Breast epithelium (tissue), 4 donors: ENCODE results near the gene KCTD15. TPM values are rescaled to one million over a fixed set of nuclear protein-coding genes. Genes with fewer than 3 reads are reported as not detected.

ENCODE experiments used
- DNase-seq, 2 donors: peaks; one replicate each; pipeline ENCODE4 v3.0.0-alpha.2; 2019; ENCODE audit warnings: low spot score in 2 of 2
- H3K27ac ChIP-seq, 2 donors: fragments of 200-600 bp; sonication (generic) in 1 of 2; one replicate each; pipeline ENCODE4 v1.5.1; 2016 to 2019; ENCODE audit warnings: mild to moderate bottlenecking in 1 of 2
- H3K27me3 ChIP-seq, 2 donors: fragments of 200-600 bp; sonication (generic) in 1 of 2; one replicate each; pipeline versions ENCODE4 v1.5.1 to v1.6.0; 2017 to 2019; ENCODE audit warnings: control low read depth in 1 of 2, mild to moderate bottlenecking in 1 of 2
- H3K36me3 ChIP-seq: fragments of 200-600 bp; one replicate; pipeline ENCODE4 v1.5.1; 2019
- H3K4me1 ChIP-seq, 2 donors: fragments of 200-600 bp; sonication (generic); one replicate each; pipeline ENCODE4 v1.5.1; 2016 to 2019; ENCODE audit warnings: control low read depth in 1 of 2
- H3K4me3 ChIP-seq, 3 donors: fragments of 200-600 bp; sonication (generic); 1 replicate in 2 of 3; 2 replicates in 1 of 3; pipeline ENCODE4 v1.5.1; 2016 to 2019; ENCODE audit warnings: mild to moderate bottlenecking in 3 of 3, moderate library complexity in 2 of 3
- H3K9me3 ChIP-seq, 2 donors: fragments of 200-600 bp; sonication (generic) in 1 of 2; one replicate each; pipeline ENCODE4 v1.5.1; 2016 to 2019; ENCODE audit warnings: control low read depth in 1 of 2
- POLR2A ChIP-seq: fragments of 450-650 bp; IDR thresholded peaks from one replicate; pipeline ENCODE4 v1.6.1; 2016; ENCODE audit warnings: antibody characterized with exemption, mild to moderate bottlenecking, moderate library complexity
- POLR2AphosphoS5 ChIP-seq, 3 donors: sonication (generic); formaldehyde crosslinking; IDR thresholded peaks; one replicate each; pipeline ENCODE4 v1.6.1; 2017; ENCODE audit warnings: antibody characterized with exemption in 3 of 3
- intact Hi-C: fragments of 100-400 bp; cut with DNase I; formaldehyde crosslinking; loops from one replicate; pipeline ENCODE4 v1.15.1; 2023; ENCODE audit warnings: low total_unique reads
- total RNA-seq, 3 donors: library from RNA; depleted of rRNA; stranded (reverse); fragments of >200 nt; gene quantifications; one replicate each; pipeline ENCODE4 v1.1.0, GENCODE V29; 2016
- TF ChIP-seq, protein P1 (sequence below), 3 donors: fragments of 450-650 bp; IDR thresholded peaks; one replicate each; pipeline ENCODE4 v1.5.1; 2016 to 2017; ENCODE audit warnings: antibody characterized with exemption in 3 of 3, mild to moderate bottlenecking in 3 of 3, moderate library complexity in 3 of 3

The KCTD15 gene
- total RNA-seq, 3 donors from 2014 or later = 14.6 to 52.4 (median 36.1) TPM

GRCh38 chr19:33863436-33863835 lies 66.8 kb downstream of the KCTD15 start:
- no peaks in the 10 kb centered on the region for H3K9me3 ChIP-seq
- no peak overlapping the region for H3K27ac ChIP-seq
- no peaks in the 10 kb centered on the region for H3K27me3 ChIP-seq
- intact Hi-C loops = no loop called here
- peak in 1 of 2 donors; percentile 11 for DNase-seq
- TF ChIP-seq, protein P1, sequence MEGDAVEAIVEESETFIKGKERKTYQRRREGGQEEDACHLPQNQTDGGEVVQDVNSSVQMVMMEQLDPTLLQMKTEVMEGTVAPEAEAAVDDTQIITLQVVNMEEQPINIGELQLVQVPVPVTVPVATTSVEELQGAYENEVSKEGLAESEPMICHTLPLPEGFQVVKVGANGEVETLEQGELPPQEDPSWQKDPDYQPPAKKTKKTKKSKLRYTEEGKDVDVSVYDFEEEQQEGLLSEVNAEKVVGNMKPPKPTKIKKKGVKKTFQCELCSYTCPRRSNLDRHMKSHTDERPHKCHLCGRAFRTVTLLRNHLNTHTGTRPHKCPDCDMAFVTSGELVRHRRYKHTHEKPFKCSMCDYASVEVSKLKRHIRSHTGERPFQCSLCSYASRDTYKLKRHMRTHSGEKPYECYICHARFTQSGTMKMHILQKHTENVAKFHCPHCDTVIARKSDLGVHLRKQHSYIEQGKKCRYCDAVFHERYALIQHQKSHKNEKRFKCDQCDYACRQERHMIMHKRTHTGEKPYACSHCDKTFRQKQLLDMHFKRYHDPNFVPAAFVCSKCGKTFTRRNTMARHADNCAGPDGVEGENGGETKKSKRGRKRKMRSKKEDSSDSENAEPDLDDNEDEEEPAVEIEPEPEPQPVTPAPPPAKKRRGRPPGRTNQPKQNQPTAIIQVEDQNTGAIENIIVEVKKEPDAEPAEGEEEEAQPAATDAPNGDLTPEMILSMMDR (IDR thresholded peaks at IDR 0.05) = no peak
- TF ChIP-seq POLR2A = no peak
- no peak for TF ChIP-seq POLR2AphosphoS5 (IDR thresholded peaks at IDR 0.05)
- peaks cover 0 to 5% of the 10 kb centered on the region in 2 donors for H3K4me1 ChIP-seq
- no peak overlapping the region for H3K4me3 ChIP-seq
- H3K36me3 ChIP-seq = no peaks in the 10 kb centered on the region

- Histone ChIP-seq H3K27ac (no peak overlapping the region), H3K4me3 (no peak overlapping the region), H3K27me3 (no peaks in the 10 kb centered on the region), H3K36me3 (no peaks in the 10 kb centered on the region), H3K9me3 (no peaks in the 10 kb centered on the region), H3K4me1 (peaks cover 0 to 8% of the 10 kb centered on the region in 2 donors)
- TF ChIP-seq, protein P1 (IDR thresholded peaks at IDR 0.05) = no peak
- TF ChIP-seq POLR2AphosphoS5 (IDR thresholded peaks at IDR 0.05) (no peak), POLR2A (no peak)
- intact Hi-C loops = no loop called here
- no peak for DNase-seq
These were observed 67.7 kb downstream of the KCTD15 start for GRCh38 chr19:33864311-33864850.

DNA sequence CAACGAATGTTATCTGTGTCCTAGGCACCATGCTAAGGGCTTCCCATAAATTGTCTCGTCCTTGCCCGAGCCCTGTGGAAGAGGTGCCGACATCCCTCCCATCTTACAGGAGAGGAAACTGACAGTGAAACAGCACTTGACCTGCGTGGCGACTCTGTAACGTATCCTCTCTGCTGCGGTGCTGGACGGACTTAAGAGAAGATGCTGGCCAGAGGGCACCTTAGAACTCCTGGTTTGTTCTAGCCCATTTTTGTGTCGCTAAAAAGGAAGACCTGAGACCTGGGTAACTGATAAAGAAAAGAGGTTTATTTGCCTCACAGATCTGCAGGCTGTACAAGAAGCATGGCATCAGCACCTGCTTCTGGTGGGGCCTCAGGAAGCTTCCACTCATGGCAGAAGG lies 68.6 kb downstream of the KCTD15 start:
- TF ChIP-seq, protein P1 (IDR thresholded peaks at IDR 0.05) = no peak
- TF ChIP-seq POLR2AphosphoS5 (IDR thresholded peaks at IDR 0.05) = no peak
- no peak for TF ChIP-seq POLR2A
- H3K4me1 ChIP-seq = peaks cover 0 to 8% of the 10 kb centered on the region in 2 donors
- no peaks in the 10 kb centered on the region for H3K9me3 ChIP-seq
- no peak overlapping the region for H3K27ac ChIP-seq
- H3K27me3 ChIP-seq = no peaks in the 10 kb centered on the region
- intact Hi-C loops = no loop called here
- H3K4me3 ChIP-seq = no peak overlapping the region
- DNase-seq = no peak
- H3K36me3 ChIP-seq = no peaks in the 10 kb centered on the region

Other genes with a start within 250 kb of the KCTD15 start
- 10 to 100 TPM in 1 of 3 donors, 1 to 10 TPM in 1, under 1 TPM in 1; 0.16 to 14.1 (median 1.6) TPM for gene CHST8, start 174.9 kb upstream of the KCTD15 start, total RNA-seq